ENCODE data around the gene SPAG8. TPM values are rescaled to one million over a fixed set of nuclear protein-coding genes. Genes with fewer than 3 reads are reported as not detected.
A peak's percentile ranks its signal among the peaks of the same experiment; 100 is the strongest.

The SPAG8 gene
- total and polyA plus RNA-seq, 9 of the 15 experiments (the other 6 are each of a cell fraction or from before 2014, with no cell fraction given) = 0.03 to 0.47 (median 0.21) TPM

GRCh38 chr9:35812025-35812602, at the start of gene SPAG8 (continued):
- TF ChIP-seq YY1 (IDR thresholded peaks at IDR 0.05; ENCODE audit: borderline replicate concordance in 1 of 3, control insufficient read depth in 1 of 3, extremely low read depth in 1 of 3, insufficient read depth in 3 of 3, insufficient read length in 1 of 3, insufficient replicate concordance in 2 of 3, low read depth in 1 of 3, low read length in 2 of 3) (peak in 2 of 3 experiments; percentile 49 to 58), CXXC5 (CRISPR knock-in tag; IDR thresholded peaks at IDR 0.05) (peak; percentile 45; the same call in 1 of the 2 replicates), USF1 (CRISPR knock-in tag; IDR thresholded peaks at IDR 0.05) (peak; percentile 65), MEIS2 (IDR thresholded peaks at IDR 0.05; ENCODE audit: partially characterized antibody) (peak; percentile 42), ETS1 (conservative IDR thresholded peaks at IDR 0.05; ENCODE audit: control insufficient read depth, low read depth, low read length) (peak; percentile 84; the same call in 1 of the 2 replicates), ELK1 (CRISPR knock-in tag; IDR thresholded peaks at IDR 0.05) (no peak), MBD2 (IDR thresholded peaks at IDR 0.05; ENCODE audit: borderline replicate concordance, low read depth) (peak; percentile 90), HDAC6 (IDR thresholded peaks at IDR 0.05; ENCODE audit: low read depth, low read length) (no peak), MYNN (IDR thresholded peaks at IDR 0.05) (peak; percentile 50; the same call in 1 of the 2 replicates), MYNN (CRISPR knock-in tag; IDR thresholded peaks at IDR 0.05) (no peak), FOXA3 (CRISPR knock-in tag; conservative IDR thresholded peaks at IDR 0.05 in 1 of 2, IDR thresholded peaks at IDR 0.05 in 1 of 2) (no peak; a peak in 1 of 4 replicates), TAF9B (IDR thresholded peaks at IDR 0.05; ENCODE audit: partially characterized antibody) (no peak), TRIM24 (IDR thresholded peaks at IDR 0.05) (peak in 1 of 2 experiments; percentile 95; a peak in 2 of 4 replicates), NCOA1 (IDR thresholded peaks at IDR 0.05; ENCODE audit: low read depth) (peak; percentile 95), SIN3A (IDR thresholded peaks at IDR 0.05; ENCODE audit: borderline replicate concordance in 2 of 2, control insufficient read depth in 1 of 2, low read depth in 2 of 2, low read length in 2 of 2) (peak; percentile 30 to 60; a peak in 2 of 4 replicates), PHB2 (IDR thresholded peaks at IDR 0.05; ENCODE audit: low read depth) (no peak), ATF7 (IDR thresholded peaks at IDR 0.05) (0 out of 2 replicates have a peak, but pooled peaks have one; percentile 15), ARID4B (CRISPR knock-in tag; IDR thresholded peaks at IDR 0.05) (peak; percentile 23; the same call in 1 of the 2 replicates), FOXJ2 (tag; IDR thresholded peaks at IDR 0.05) (peak; percentile 86), NFRKB (IDR thresholded peaks at IDR 0.05; ENCODE audit: low read depth) (no peak)

Data from K562 (cell line).